Loucy (cell line): Measurements from ENCODE around the gene RNF145.

Experiments used
- H2AFZ ChIP-seq: fragments of 200-600 bp; sonication (generic); 2 replicates; pipeline ENCODE4 v1.6.0; 2016; ENCODE audit warnings: antibody characterized with exemption, mild to moderate bottlenecking, low read length, moderate library complexity
- H3F3A ChIP-seq: fragments of 200-600 bp; 2 replicates; pipeline ENCODE4 v1.6.0; 2016; ENCODE audit warnings: antibody characterized with exemption, low read depth, mild to moderate bottlenecking
- H3K27me3 ChIP-seq: fragments of 200-600 bp; sonication (generic); 2 replicates; pipeline ENCODE4 v1.6.1; 2014; ENCODE audit warnings: low read length, mild to moderate bottlenecking; ENCODE audit not compliant: insufficient read depth, poor library complexity, severe bottlenecking
- H3K36me3 ChIP-seq: fragments of 200-600 bp; sonication (generic); 2 replicates; pipeline ENCODE4 v1.6.1; 2016; ENCODE audit warnings: low read length; ENCODE audit not compliant: insufficient read depth
- H3K4me1 ChIP-seq: fragments of 200-600 bp; sonication (generic); 2 replicates; pipeline ENCODE4 v1.5.1; 2014; ENCODE audit warnings: low read length, mild to moderate bottlenecking; ENCODE audit not compliant: insufficient read depth, poor library complexity, severe bottlenecking
- H3K4me2 ChIP-seq: fragments of 200-600 bp; sonication (generic); 2 replicates; pipeline ENCODE4 v1.6.0; 2014; ENCODE audit warnings: antibody characterized with exemption, low read length, low read depth, mild to moderate bottlenecking; ENCODE audit not compliant: poor library complexity, severe bottlenecking
- H3K4me3 ChIP-seq: fragments of 200-600 bp; sonication (generic); 2 replicates; pipeline ENCODE4 v1.5.1; 2014; ENCODE audit warnings: low read length, mild to moderate bottlenecking, mixed read lengths; ENCODE audit not compliant: poor library complexity, severe bottlenecking
- H3K79me2 ChIP-seq: fragments of 200-600 bp; sonication (generic); 2 replicates; pipeline ENCODE4 v1.6.1; 2014; ENCODE audit warnings: low read length; ENCODE audit not compliant: insufficient read depth
- H3K9ac ChIP-seq: fragments of 200-600 bp; sonication (generic); 2 replicates; pipeline ENCODE4 v1.6.0; 2014; ENCODE audit warnings: mild to moderate bottlenecking, low read depth, low read length, moderate library complexity; ENCODE audit not compliant: poor library complexity, severe bottlenecking
- H3K9me2 ChIP-seq: fragments of 200-600 bp; sonication (generic); replicated peaks from 2 replicates; pipeline ENCODE4 v1.6.1; 2016; ENCODE audit warnings: low read depth, low read length, mixed read lengths
- H3K9me3 ChIP-seq: fragments of 200-600 bp; sonication (generic); 2 replicates; pipeline ENCODE4 v1.6.1; 2014; ENCODE audit warnings: mild to moderate bottlenecking, antibody characterized with exemption, low read length, low read depth; ENCODE audit not compliant: insufficient read depth
- H4K20me1 ChIP-seq: fragments of 200-600 bp; sonication (generic); 2 replicates; pipeline ENCODE4 v1.6.0; 2014; ENCODE audit warnings: antibody characterized with exemption, low read length, mild to moderate bottlenecking; ENCODE audit not compliant: insufficient read depth, poor library complexity, severe bottlenecking
- EZH2phosphoT487 ChIP-seq: fragments of 200-600 bp; IDR thresholded peaks from 2 replicates; pipeline ENCODE4 v1.6.1; 2018; ENCODE audit warnings: antibody characterized with exemption, mild to moderate bottlenecking, moderate library complexity, borderline replicate concordance
- TF ChIP-seq, protein P1 (sequence below): fragments of 200-600 bp; sonication (generic); conservative IDR thresholded peaks from 2 replicates; pipeline ENCODE4 v1.5.1; 2014; ENCODE audit warnings: mild to moderate bottlenecking, antibody characterized with exemption, low read length

Gene RNF145

DNA sequence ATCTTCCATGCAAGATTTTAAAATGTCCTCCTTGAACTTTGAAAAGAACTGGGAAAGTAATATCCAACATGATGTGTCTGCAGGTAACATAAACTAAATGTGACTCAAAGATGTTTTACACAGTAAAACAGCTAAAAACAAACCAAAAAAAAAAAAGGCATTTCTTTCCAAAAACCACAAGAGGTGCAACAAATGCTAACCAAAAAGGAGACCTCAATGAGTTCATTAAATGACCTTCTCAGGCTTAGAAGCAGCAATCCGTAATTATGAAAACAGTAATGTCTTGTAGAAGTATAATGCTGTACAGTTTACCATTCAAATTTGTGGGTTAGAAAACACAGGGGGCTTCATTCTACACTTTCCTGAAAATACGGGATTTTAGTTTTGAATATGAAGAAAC, 2.5 kb downstream of the RNF145 start:
- no peaks in the 10 kb centered on the region for H3K9me2 ChIP-seq
- peaks cover 42% of the 10 kb centered on the region for H3K4me1 ChIP-seq
- no peak for TF ChIP-seq EZH2phosphoT487
- TF ChIP-seq, protein P1, sequence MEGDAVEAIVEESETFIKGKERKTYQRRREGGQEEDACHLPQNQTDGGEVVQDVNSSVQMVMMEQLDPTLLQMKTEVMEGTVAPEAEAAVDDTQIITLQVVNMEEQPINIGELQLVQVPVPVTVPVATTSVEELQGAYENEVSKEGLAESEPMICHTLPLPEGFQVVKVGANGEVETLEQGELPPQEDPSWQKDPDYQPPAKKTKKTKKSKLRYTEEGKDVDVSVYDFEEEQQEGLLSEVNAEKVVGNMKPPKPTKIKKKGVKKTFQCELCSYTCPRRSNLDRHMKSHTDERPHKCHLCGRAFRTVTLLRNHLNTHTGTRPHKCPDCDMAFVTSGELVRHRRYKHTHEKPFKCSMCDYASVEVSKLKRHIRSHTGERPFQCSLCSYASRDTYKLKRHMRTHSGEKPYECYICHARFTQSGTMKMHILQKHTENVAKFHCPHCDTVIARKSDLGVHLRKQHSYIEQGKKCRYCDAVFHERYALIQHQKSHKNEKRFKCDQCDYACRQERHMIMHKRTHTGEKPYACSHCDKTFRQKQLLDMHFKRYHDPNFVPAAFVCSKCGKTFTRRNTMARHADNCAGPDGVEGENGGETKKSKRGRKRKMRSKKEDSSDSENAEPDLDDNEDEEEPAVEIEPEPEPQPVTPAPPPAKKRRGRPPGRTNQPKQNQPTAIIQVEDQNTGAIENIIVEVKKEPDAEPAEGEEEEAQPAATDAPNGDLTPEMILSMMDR = no peak
- H3K4me3 ChIP-seq = peak overlapping the region; percentile 87
- peaks cover 66% of the 10 kb centered on the region for H3K79me2 ChIP-seq
- H3K9me3 ChIP-seq = no peaks in the 10 kb centered on the region
- peak overlapping the region; percentile 84 for H3K9ac ChIP-seq
- peaks cover 5% of the 10 kb centered on the region for H3F3A ChIP-seq
- H3K36me3 ChIP-seq = no peaks in the 10 kb centered on the region
- peaks cover 36% of the 10 kb centered on the region for H4K20me1 ChIP-seq
- peak overlapping the region; percentile 98 for H3K4me2 ChIP-seq
- no peaks in the 10 kb centered on the region for H3K27me3 ChIP-seq
- no peak overlapping the region for H2AFZ ChIP-seq

DNA sequence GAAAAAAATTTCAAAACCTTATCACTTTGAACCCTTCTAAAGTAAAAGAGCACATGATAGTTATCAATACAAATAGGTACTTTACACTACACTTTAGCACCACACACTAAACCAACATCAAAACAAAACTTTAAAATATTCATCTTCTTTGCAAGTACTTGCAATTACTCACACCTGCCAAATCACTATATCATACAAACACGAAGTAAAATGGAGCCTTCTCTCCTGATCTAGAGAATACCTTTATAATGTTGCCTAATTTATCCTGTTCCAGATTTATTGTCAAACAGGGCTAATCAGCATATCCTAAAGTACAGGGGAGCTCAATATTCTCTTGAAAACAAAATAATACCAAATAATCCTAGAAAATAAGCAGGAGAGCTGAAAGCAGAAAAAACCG, 3.0 kb downstream of the RNF145 start:
- H3K9me3 ChIP-seq = no peaks in the 10 kb centered on the region
- peaks cover 37% of the 10 kb centered on the region for H4K20me1 ChIP-seq
- no peaks in the 10 kb centered on the region for H3K36me3 ChIP-seq
- TF ChIP-seq, protein P1 = no peak
- no peak for TF ChIP-seq EZH2phosphoT487
- peaks cover 5% of the 10 kb centered on the region for H3F3A ChIP-seq
- peak overlapping the region; percentile 87 for H3K4me3 ChIP-seq
- peak overlapping the region; percentile 98 for H3K4me2 ChIP-seq
- H3K9ac ChIP-seq = peak overlapping the region; percentile 84
- H3K4me1 ChIP-seq = peaks cover 37% of the 10 kb centered on the region
- peaks cover 67% of the 10 kb centered on the region for H3K79me2 ChIP-seq
- no peaks in the 10 kb centered on the region for H3K27me3 ChIP-seq
- H2AFZ ChIP-seq = no peak overlapping the region
- no peaks in the 10 kb centered on the region for H3K9me2 ChIP-seq

DNA sequence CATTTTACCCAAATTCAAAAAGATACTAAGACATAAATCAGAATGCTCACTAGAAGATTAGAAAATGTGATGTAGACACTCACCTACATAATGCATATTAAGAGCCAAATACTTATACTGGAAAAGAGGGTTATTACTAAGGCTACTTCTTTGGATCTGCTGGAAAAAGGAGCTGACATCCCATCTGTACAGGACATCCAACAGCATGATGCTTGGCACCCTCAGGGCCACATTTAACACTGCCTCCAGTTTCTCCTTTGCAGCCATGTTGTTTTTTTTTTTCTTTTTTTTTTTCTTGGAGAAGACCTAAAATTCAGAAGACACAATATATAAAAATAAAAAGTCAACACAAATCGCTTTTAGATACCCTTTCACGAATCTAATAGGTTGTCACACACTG, 6.0 kb downstream of the RNF145 start:
- no peaks in the 10 kb centered on the region for H3K27me3 ChIP-seq
- peaks cover 39% of the 10 kb centered on the region for H3K4me1 ChIP-seq
- TF ChIP-seq, protein P1 = no peak
- TF ChIP-seq EZH2phosphoT487 = no peak
- H3K79me2 ChIP-seq = peaks cover 90% of the 10 kb centered on the region
- H4K20me1 ChIP-seq = peaks cover 42% of the 10 kb centered on the region
- H3K36me3 ChIP-seq = no peaks in the 10 kb centered on the region
- H3K9me2 ChIP-seq = no peaks in the 10 kb centered on the region
- no peak overlapping the region for H3K9ac ChIP-seq
- H3K4me3 ChIP-seq = peak overlapping the region; percentile 87
- peak overlapping the region; percentile 98 for H3K4me2 ChIP-seq
- H3F3A ChIP-seq = peaks cover 5% of the 10 kb centered on the region
- no peak overlapping the region for H2AFZ ChIP-seq
- no peaks in the 10 kb centered on the region for H3K9me3 ChIP-seq
